Cardiac fibroblast (primary cell): Measurements from ENCODE around the gene GMEB2.
"Not testable (repeated sequence)": the region's sequence is repeated elsewhere in the genome, so short reads cannot be mapped to it uniquely, and the experiment has no call there.

Source experiments
- DNase-seq, 2 donors: peaks; one replicate each; pipeline versions ENCODE4 v3.0.0 to v3.0.0-alpha.2; 2010; ENCODE audit warnings: low read depth in 2 of 2
- H3K4me3 ChIP-seq, 2 donors: replicated peaks in 1 of 2; 1 replicate in 1 of 2; 2 replicates in 1 of 2; pipeline ENCODE4 v1.5.1; 2011; ENCODE audit warnings: low read depth in 2 of 2, low read length in 2 of 2, mild to moderate bottlenecking in 2 of 2, moderate library complexity in 1 of 2
- CTCF ChIP-seq: IDR thresholded peaks from one replicate; pipeline ENCODE4 v1.5.1; 2011; ENCODE audit warnings: low read depth, mild to moderate bottlenecking, low read length, inconsistent platforms

The GMEB2 gene

GRCh38 chr20:63626424-63627128 is at the start of gene GMEB2:
TSS of gene GMEB2 (minus strand) at chr20:63627101. CDS start at chr20:63619397, 7,704 bp downstream.
- peak in 1 of 2 donors; percentile 83 for DNase-seq
- peak within 1 kb of the TSS; percentile 96 to 98 for H3K4me3 ChIP-seq
- TF ChIP-seq CTCF = no peak

DNA sequence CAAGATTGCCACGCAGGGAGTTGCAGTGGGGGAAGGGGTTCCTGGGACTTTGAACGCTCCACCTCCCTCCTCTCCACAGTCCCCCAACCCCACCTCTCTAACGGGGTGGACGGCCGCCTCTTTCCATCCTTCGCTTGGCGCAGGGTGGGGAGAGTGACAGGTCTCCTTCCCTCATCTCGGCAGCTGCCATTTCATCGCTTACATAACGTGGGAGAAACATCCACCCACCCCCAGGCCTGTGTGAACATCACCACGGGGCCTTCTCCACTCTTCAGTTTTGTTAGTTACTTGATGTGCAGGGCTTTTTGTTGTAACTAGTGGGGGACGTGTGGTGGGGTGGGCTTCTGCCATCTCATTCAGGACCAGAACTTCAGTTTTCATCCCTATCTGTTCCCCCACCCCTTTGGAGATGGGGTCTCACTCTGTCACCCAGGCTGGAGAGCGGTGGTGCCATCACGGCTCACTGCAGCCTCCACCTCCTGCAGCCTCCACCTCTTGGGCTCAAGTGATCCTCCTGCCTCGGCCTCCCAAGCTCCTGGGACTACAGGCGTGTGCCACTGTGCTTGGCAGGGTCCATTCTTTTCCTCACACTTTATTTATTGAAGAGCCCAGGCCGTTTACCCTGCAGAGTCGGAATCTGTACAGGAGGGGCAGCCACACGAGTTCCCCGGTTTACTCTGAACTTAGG is 48.9 kb upstream of the GMEB2 start:
- no peak for TF ChIP-seq CTCF
- no peak for DNase-seq
- H3K4me3 ChIP-seq = no peak overlapping the region

DNA sequence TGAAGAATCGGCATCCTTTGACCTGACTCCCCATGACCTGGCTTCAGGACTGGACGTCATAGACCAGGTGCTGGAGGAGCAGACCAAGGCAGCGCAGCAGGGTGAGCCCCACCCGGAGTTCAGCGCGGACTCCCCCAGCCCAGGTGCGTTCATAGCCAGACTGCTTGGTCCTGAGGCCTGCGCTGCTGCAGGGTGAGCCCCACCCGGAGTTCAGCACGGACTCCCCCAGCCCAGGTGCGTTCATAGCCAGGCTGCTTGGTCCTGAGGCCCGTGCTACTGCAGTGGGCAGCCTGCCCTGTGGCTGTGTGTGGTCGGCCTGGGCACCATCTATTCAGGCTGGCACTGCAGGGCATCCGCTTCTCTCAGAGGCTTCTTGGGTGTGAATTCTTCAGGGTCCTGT is 47.0 kb upstream of the GMEB2 start:
- no peak for TF ChIP-seq CTCF
- DNase-seq = no peak

DNA sequence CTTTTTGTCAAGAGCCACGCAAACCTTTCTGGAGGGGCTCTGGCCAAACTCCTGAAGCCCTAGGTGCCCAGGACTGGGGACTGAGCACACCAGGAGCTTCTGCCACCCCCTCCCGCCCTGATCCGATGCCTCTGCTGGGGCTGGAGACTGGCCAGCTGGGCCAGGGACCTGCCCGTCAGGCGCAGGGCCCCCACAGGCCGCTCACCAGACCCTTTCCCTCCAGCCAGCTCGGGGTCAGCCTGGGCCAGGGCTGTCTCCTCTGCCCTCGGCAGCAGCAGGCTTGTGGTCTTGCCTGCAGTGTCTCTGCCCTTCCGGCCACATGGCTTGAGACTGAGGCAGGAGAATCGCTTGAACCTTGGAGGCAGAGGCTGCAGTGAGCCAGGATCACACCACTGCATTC is 45.8 kb upstream of the GMEB2 start:
- TF ChIP-seq CTCF = no peak
- DNase-seq = no peak
- no peak overlapping the region for H3K4me3 ChIP-seq

More for the DNA sequence above, 47.0 kb upstream of the GMEB2 start:
- H3K4me3 ChIP-seq = no peak overlapping the region

DNA sequence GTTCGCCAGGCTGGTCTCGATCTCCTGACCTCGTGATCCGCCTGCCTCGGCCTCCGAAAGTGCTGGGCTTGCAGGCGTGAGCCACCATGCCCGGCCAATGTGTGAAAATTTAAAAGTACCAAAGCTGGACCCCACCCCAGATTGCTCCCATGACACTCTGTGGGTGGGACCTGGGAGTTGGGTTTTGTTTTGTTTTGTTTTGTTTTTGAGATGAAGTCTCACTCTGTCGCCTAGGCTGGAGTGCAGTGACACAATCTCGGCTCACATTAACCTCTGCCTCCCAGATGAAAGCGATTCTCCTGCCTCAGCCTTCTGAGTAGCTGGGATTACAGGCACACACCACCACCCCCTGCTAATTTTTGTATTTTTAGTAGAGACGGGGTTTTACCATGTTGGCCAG is 44.8 kb upstream of the GMEB2 start:
- DNase-seq, H3K4me3 ChIP-seq: not testable (repeated sequence)

GRCh38 chr20:63668351-63668750 is 41.5 kb upstream of the GMEB2 start:
- no peak for DNase-seq
- H3K4me3 ChIP-seq = no peak overlapping the region
- no peak for TF ChIP-seq CTCF

DNA sequence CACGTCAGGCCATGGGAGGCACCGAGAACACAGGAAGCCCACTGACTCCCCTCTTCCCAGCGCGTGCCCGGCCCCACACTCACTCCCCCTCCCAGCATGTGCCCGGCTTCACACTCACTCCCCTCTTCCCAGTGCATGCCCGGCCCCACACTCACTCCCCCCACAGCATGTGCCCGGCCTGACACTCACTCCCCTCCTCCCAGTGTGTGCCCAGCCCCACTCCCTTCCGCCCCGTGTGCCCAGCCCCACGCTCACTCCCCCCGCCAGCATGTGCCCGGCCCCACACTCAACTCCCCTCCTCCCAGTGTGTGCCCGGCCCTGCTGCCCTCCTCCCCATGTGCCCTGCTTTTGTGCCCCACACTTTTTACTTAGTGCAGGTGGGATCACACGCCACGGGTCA is 41.0 kb upstream of the GMEB2 start:
- H3K4me3 ChIP-seq = no peak overlapping the region
- TF ChIP-seq CTCF = no peak
- DNase-seq = no peak
